GM21786 (cell line): ENCODE results near the gene ROR1.

Experiments used
- ATAC-seq: cut with Tn5 transposase; IDR thresholded peaks from one replicate; pipeline ENCODE4 v1.9.1; 2021; ENCODE audit not compliant: unreplicated experiment

Gene ROR1

DNA sequence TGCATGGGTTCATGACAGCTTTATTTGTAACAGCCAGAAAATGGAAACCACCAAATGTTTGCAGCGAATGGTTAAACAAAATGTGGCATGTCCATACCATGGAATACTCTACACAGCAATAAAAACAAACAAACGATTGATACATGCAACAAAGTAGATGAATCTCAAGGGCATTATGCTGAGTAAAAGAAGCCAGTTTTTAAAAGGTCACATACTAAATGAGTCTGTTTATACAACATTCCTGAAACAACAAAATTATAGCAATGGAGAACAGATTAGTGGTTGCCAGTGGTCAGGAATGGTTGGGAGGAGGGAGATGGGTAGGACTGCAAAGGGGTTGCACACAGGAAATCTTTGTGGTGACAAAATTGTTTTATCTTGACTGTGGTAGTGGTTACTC lies 227.2 kb downstream of the ROR1 start:
- no peak for ATAC-seq

- ATAC-seq = no peak
Observed at GRCh38 chr1:64004451-64005025, 230.7 kb downstream of the ROR1 start.

DNA sequence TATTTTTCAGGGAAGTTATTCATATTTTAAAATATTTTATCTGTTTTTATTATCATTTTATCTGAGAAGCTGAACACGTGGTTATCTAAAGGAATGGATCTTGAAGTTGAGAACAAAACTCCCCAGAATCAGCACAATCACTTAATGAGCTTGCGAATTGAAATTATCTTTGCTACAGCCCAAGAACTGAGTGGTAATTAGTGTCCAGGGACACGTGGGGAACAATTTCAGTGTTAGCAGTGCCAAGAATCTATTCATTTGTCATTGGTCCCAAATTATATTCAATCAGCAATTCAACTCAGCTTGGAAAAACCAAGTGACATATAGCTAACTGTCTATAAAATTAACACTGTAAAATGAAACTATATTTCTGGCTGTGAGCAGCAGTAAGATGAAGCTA lies 232.0 kb downstream of the ROR1 start:
- ATAC-seq = no peak

GRCh38 chr1:64006276-64007051 lies 232.6 kb downstream of the ROR1 start:
- no peak for ATAC-seq

GRCh38 chr1:64010316-64010715 lies 236.5 kb downstream of the ROR1 start:
- ATAC-seq = no peak

DNA sequence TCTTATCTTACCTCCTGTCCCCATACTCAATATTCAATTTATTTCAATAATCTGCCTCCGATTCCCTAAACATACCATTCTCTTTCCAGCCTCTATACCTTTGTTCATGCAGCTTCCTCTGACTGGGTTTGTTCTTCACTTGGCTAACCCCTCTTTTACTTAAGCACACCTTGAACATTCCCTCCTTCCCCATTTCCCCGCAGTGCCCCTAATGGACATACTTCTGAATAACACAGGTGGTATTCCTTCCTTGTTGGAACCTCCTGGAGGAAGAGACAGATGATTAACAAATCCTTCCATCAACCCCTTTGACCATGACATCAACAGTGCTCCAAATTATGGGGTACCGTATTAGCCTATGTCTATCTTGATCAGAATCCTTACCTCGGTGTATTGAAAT lies 239.6 kb downstream of the ROR1 start:
- no peak for ATAC-seq

DNA sequence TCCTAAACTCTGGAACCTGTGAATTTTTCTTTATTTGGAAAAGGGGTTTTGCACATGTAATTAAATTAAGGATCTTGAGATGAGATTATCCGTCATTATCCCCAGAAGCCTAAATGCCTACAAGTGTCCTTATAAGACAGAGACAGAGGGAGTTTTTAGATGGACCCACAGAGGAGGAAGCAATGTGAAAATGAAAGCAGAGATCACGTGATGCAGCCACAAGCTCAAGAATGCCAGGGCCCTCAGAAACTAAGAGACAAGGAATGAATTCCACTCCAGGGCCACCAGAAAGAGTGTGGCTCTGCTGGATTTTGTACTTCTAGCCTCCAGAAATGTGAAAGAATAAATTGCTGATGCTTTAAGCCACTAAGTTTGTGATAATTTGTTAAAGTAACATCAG lies 246.0 kb downstream of the ROR1 start:
- no peak for ATAC-seq

GRCh38 chr1:64021066-64021465 lies 247.2 kb downstream of the ROR1 start:
- no peak for ATAC-seq

DNA sequence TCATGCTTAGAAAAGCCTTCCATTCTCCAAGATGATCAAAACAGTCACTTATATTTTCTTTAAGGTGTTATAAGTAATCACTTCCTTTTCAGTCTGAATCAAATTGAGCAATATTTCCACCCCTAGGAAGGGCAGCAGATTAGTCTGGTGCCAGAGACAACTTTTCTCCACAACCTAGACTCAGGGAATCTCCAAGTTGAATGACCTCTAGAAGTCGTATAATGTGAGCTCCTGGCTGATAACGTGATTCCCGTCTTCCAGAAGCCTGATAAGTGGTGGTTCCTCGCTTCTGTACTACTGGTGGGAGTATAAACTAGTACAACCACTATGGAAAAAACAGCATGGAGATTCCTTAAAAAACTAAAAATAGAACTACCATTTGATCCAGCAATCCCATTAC lies 251.2 kb downstream of the ROR1 start:
- no peak for ATAC-seq

DNA sequence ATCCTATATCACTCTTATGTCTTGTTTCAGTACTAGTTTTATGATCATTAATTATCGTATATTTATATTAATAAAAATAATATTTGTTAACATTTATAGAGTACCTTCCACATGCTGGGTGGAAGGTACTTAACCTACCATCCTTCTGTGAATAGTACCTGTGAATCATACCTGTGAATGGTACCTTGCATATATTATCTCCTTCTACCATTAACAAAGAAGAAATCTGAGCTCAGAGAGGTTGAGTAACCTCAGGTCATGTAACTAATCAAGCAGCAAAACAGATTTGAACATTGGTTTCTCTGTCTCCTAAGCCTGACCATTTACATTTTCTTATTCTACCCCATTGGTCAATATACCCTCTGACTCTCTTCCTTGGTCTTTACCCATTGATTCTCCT lies 255.2 kb downstream of the ROR1 start:
- ATAC-seq = no peak

DNA sequence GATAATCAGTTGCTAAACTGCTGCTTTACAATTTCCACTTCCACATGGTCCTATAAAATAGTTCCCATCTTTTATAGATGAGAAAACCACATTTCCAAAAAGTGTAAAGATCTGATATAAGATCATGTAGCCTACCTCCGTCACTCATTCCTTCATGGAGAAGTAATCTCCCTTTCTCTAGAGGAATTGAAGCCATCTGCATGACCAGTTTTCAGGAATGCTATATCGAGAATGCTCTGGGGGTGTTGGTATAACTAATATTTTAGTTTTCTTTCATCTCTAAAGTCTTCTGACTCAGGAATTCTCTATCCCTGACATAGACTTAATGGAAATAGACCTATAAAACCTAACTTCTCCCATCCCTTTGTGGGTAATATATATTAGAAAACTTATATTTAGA lies 256.6 kb downstream of the ROR1 start:
- no peak for ATAC-seq

GRCh38 chr1:64031236-64031635 lies 257.4 kb downstream of the ROR1 start:
- no peak for ATAC-seq

GRCh38 chr1:64033667-64034220 lies 259.9 kb downstream of the ROR1 start:
- no peak for ATAC-seq

- no peak for ATAC-seq
Observed at GRCh38 chr1:64036549-64036948, 262.7 kb downstream of the ROR1 start.

GRCh38 chr1:64038119-64038518 lies 264.3 kb downstream of the ROR1 start:
- no peak for ATAC-seq

DNA sequence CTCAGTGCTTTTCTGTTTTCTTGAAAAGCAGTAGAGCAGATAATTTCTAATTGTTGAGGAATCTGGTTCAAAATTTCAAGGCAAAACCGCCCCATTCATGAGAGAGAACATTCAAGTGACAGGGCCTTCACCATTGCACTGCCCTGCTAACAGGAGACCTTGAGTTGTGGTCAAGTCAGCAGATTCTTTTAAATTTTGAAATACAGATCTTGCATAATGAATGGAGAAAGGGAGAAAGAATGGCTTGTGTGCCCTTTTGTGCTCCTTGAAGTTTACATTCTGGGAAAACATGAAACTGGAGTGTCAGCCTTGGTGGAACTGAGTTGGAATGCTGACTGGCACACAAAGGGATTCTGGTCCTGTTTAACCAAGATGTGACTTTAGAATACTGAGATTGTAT lies 265.1 kb downstream of the ROR1 start:
- no peak for ATAC-seq

GRCh38 chr1:64039390-64039926 lies 265.6 kb downstream of the ROR1 start:
- ATAC-seq = no peak

DNA sequence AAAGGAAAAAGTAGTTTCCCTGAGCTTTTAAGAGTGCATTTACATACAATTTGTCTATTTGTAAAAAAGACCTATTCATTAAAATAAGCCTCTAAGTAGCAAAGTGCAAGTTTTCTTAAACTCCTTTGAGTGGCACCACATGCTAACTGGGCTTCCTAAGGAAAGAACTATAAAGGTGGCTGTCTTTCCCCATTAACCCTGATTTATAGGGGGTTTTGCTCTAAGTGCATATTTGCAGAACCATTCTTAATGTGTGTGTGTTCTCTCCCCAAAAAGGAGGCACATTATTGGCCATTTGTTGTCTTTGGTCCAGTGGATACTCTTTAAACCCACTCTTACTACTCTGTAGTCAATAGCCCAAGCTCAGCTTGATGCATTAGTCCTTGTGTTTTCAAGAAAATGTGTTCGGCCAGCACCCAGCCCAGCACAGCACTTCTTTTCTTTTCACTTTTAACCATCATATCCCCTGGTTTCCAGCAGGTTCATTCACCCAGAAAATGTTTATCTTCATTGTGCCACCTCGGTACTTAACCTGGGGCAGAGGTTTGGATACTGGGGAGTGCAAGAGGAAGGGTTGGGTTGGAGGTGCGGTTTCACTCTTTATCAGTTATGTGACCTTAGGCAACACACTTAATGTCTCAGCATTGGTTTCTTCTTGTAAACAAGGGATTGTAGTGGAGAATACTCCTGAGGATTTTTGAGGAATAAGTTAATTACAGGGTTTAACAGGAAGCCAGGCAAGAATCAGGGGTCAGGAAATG lies 267.7 kb downstream of the ROR1 start:
- ATAC-seq = no peak

DNA sequence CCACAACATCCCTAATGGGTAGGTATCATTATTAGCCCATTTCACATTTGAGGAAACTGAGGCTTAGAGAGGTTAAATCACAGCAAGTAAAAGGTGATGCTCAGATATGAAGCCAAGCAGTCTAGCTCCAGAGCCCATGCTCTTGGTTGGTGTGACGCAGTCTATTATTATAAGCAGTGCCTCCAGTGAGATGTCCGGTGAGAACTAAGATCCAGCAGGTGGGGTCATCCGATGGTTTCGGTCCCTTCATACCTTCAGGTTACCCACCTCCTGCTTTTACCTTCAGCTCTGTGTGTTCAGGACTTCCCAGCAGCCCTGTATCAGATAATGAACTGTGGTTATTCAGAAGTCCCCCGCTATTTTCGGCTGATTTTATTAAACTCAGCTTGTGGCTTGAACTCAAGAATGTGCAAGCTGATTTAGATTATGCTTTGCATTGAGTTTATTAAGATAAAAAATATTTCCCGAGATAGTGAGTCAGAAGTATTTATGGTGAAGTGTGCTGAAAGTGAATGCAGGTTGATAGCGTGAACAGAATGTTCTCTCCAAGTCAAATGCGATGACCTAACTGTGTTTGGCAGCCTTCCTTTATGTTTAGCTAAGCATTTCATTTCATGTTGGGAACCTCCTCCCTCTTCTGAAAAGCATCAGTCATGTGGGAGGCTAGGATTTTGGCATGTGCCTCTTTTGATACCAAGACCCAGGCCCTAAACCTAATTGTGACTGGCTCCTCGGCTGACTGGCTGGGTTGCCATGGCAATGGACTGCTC lies 268.7 kb downstream of the ROR1 start:
- ATAC-seq = no peak

DNA sequence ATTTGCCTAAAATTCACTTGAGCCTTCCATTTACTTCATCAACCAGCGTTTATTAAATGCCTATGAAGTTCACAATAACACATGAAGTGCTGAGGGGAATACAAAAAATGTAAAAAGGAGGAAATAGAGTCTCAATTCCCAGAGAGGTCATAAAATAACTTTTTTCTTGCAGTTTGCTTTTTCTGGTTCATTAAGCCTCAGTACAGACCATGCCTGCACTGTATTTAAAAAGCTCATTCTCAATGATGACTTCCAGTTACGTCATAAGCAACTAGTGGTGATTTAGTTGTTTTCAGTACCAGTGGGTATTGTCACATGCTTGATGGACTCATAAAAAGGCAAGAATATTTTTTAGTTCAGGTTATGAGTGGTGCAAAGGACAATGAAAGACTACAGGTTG lies 269.5 kb downstream of the ROR1 start:
- ATAC-seq = no peak

DNA sequence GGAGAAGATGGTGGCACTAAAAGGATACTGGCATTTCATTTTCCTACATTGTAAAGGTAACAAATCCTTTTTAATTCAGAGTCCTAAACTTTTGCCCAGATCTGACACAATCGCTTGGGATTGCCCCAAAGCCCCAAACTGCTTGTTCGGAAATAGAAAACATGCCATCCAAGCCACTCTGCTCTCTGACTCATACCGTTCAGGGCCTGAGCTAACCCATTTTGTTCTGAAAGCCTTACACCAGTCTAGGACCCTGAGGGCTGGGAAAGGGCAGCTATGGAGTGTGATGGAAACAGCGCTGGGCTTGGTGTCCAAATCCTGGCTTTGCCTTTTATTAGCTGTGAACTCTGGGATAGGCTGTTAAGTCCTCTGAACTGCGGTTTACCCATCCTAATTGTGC lies 270.2 kb downstream of the ROR1 start:
- ATAC-seq = no peak
